ENCODE measurements around the gene BMPR1B. TPM values are rescaled to one million over a fixed set of nuclear protein-coding genes. Genes with fewer than 3 reads are reported as not detected.

BMPR1B gene
- total and polyA plus RNA-seq, 9 of the 15 experiments (the other 6 are each of a cell fraction or from before 2014, with no cell fraction given), result 0.01 TPM; not detected in 8

DNA sequence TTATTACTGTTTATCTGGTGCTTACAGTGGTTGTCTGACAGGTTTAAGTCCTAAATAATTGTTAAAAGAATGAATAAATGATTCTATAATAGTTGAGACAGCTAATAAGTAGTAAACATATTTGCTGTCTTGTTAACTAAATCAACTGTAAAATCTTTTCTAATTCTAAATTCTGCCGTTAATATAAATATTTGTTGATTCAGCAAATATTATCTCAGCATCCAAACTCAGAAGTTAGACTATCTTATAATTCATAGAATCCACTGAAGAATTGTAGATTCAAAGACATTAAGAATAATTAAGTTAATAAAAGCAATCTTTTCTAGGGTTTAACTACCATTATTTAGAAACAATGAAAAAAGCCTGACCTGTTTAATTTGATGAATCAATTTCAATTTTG is 256.3 kb downstream of the BMPR1B start:
- no peaks in the 10 kb centered on the region for H3K9me1 ChIP-seq (ENCODE audit: control insufficient read depth, insufficient read depth, low read length)
- TF ChIP-seq C11orf30 (IDR thresholded peaks at IDR 0.05; ENCODE audit: low read depth), result peak; percentile 84
- no peak for TF ChIP-seq TFAP4 (CRISPR knock-in tag; IDR thresholded peaks at IDR 0.05; ENCODE audit: borderline replicate concordance)
- no peak for TF ChIP-seq SLC30A9 (CRISPR knock-in tag; IDR thresholded peaks at IDR 0.05)
- TF ChIP-seq MAFK (IDR thresholded peaks at IDR 0.05; ENCODE audit: low read length), result peak; percentile 88
- TF ChIP-seq MAFG (tag; conservative IDR thresholded peaks at IDR 0.05), result peak; percentile 77
- TF ChIP-seq, protein P1, sequence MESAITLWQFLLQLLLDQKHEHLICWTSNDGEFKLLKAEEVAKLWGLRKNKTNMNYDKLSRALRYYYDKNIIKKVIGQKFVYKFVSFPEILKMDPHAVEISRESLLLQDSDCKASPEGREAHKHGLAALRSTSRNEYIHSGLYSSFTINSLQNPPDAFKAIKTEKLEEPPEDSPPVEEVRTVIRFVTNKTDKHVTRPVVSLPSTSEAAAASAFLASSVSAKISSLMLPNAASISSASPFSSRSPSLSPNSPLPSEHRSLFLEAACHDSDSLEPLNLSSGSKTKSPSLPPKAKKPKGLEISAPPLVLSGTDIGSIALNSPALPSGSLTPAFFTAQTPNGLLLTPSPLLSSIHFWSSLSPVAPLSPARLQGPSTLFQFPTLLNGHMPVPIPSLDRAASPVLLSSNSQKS (CRISPR knock-in tag; IDR thresholded peaks at IDR 0.05), result no peak
- TF ChIP-seq ZNF444 (CRISPR knock-in tag; IDR thresholded peaks at IDR 0.05), result no peak
- no peak for TF ChIP-seq GABPA (tag; conservative IDR thresholded peaks at IDR 0.05; ENCODE audit: low read depth)
- TF ChIP-seq MAFF (IDR thresholded peaks at IDR 0.05; ENCODE audit: low read length), result peak; percentile 87
- no peak for TF ChIP-seq BHLHE40 (IDR thresholded peaks at IDR 0.05; ENCODE audit: low read length)
- TF ChIP-seq ZNF316 (IDR thresholded peaks at IDR 0.05), result peak; percentile 92
- no peak for TF ChIP-seq RFX7 (CRISPR knock-in tag; IDR thresholded peaks at IDR 0.05)
- TF ChIP-seq XRCC4 (IDR thresholded peaks at IDR 0.05; ENCODE audit: extremely low read depth, insufficient read depth, insufficient read length), result no peak
- no peak overlapping the region for H2AFZ ChIP-seq (ENCODE audit: low read depth, low read length)
- ChIA-PET POLR2A (no interaction called here), CTCF (ENCODE audit: low intra/inter-chr PET ratio) (no interaction called here)
- DNase-seq (ENCODE audit: extremely low read depth in 1 of 4, low spot score in 3 of 4), result no peak
- no peaks in the 10 kb centered on the region for H4K20me1 ChIP-seq (replicated peaks; ENCODE audit: control insufficient read depth, insufficient read depth, low read length)
- no peak for ATAC-seq
- in situ Hi-C loops (cut with MboI), result no loop called here
- BruUV-seq (replicated peaks), result no TSS peak
- H3K4me1 ChIP-seq (replicated peaks in 1 of 2; ENCODE audit: control insufficient read depth in 2 of 2, insufficient read depth in 2 of 2, low read length in 2 of 2), result no peaks in the 10 kb centered on the region
- H3K9ac ChIP-seq (ENCODE audit: insufficient read depth in 1 of 2, low read depth in 2 of 2, low read length in 2 of 2), result no peak overlapping the region
- H3K4me3 ChIP-seq, result no peak overlapping the region
- intact Hi-C loops (cut with micrococcal nuclease), result no loop called here
- no peaks in the 10 kb centered on the region for H3K36me3 ChIP-seq (ENCODE audit: control insufficient read depth, insufficient read depth, low read length)
- no peaks in the 10 kb centered on the region for H3K27me3 ChIP-seq (ENCODE audit: control insufficient read depth in 2 of 2, insufficient read depth in 2 of 2, low read length in 2 of 2)
- H3K79me2 ChIP-seq (ENCODE audit: control insufficient read depth, insufficient read depth, low read length), result no peaks in the 10 kb centered on the region
- FAIRE-seq, result no peak
- H3K27ac ChIP-seq (ENCODE audit: extremely low read depth, low read depth, low read length), result no peak overlapping the region
- WGBS (ENCODE audit: insufficient coverage, low coverage, missing lambda C conversion rate), result 0% methylated on average over 1 of the region's 1 CpG
- H3K4me2 ChIP-seq (ENCODE audit: insufficient read depth, low read length), result no peak overlapping the region
- no peaks in the 10 kb centered on the region for H3K9me3 ChIP-seq (replicated peaks; ENCODE audit: control insufficient read depth, insufficient read depth, low read depth, low read length)
